HG02678 (cell line): ENCODE data around the gene EZH1.

ENCODE experiments used
- ATAC-seq: cut with Tn5 transposase; IDR thresholded peaks from one replicate; pipeline ENCODE4 v1.9.1; 2021; ENCODE audit warnings: mild to moderate bottlenecking, moderate library complexity; ENCODE audit not compliant: unreplicated experiment

EZH1 gene

DNA sequence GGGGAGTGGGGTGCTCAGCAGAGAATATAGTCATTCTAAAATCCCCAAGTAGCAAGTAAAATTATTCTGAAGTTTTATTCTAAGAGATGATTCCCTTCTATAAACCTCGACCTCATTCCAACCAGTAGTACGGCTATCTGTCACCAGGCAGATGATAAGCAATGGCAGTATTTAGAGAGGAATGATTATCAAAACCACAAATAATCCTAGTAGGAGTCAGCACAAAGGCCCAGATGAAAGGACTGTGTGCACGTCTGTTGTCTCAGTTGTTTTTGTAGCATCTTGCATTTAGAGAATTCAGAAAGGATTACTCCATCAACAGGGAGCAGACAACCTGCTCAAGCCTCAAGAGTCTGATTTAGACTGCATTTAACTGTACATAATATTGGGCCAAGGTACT is 21.2 kb downstream of the EZH1 start:
- ATAC-seq = no peak

DNA sequence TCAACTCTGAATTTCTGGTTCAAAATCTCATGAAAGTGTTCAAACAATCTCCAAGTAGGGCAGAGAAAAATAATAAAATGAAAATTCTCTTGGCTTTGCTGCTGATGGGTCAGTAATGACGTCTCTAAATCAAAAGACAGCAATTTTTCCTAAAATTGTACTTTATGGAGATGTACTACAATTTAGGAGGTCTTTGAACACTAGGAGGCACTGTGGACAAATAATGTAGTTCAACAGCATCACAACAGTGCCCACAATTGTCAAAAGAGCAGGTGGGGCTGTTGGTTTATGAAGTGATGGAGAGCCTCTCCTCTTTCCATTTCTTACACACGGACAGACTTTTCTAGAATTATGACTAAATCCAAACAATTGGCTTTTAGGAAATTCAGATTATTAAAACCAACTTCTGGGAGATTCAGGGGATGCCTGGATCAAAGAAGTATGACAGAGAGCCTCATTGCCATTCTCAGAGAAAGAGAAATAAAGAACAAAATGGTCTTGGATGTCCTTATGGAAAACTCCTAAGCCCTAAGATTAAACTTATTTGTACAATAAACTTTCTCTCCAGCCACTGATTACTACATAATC is 23.8 kb downstream of the EZH1 start:
- ATAC-seq = no peak

DNA sequence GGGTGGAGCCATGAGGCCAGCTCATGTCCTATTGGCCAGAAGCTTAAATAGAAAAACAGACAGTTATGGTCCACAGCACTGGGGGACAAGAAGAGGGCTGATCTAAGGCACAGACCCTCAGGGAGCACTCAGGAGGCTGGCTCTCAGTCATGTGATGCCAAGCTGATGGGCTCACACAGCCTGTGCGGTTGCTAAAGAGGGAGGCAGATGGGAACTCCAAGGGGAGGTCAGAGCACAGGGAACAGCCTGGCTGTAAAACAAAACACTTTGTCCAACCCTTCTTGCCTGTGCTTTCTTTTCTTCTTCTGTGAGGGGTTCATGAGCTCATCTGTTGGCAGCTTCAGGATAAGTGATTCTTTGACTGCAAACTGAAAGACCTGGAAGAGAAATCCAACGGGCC is 35.3 kb downstream of the EZH1 start:
- ATAC-seq = no peak

DNA sequence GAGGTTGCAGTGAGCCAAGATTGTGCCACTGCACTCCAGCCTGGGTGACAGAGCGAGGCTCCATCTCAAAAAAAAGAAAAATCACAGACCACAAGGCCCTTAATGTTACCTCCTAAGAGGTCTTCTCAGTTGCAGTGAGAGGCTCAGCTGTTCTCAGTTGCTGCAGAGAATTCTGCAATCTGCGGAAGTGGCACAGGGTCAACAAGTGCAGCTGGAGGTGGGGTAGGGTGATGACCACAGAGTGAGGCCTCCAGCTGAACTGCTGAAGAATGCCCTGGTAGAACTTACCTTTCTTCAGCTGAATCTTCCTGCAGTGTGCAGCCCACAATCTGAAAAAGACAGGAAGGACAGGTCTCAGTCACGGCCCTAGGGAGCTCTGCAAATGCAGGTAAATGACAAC is 36.3 kb downstream of the EZH1 start:
- ATAC-seq = no peak

DNA sequence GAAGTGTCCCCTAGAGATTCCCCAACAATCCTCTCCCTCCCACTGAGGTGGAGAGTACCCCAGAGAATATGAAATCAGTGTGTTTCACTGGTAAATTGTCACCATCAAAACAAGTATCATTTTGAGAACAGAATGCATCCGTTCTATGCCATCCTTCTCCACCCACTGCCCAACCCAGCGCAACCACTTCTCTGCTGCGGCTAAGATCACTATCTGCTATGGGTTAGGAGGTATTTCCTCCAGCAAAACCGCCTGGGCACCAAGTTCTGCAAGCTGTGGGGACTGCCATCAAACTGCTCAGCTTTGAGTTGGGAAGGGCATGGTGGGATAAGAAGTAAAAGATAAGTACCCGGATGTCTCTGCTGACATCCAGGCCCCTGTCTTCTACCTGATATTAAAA is 38.1 kb downstream of the EZH1 start:
- ATAC-seq = no peak

DNA sequence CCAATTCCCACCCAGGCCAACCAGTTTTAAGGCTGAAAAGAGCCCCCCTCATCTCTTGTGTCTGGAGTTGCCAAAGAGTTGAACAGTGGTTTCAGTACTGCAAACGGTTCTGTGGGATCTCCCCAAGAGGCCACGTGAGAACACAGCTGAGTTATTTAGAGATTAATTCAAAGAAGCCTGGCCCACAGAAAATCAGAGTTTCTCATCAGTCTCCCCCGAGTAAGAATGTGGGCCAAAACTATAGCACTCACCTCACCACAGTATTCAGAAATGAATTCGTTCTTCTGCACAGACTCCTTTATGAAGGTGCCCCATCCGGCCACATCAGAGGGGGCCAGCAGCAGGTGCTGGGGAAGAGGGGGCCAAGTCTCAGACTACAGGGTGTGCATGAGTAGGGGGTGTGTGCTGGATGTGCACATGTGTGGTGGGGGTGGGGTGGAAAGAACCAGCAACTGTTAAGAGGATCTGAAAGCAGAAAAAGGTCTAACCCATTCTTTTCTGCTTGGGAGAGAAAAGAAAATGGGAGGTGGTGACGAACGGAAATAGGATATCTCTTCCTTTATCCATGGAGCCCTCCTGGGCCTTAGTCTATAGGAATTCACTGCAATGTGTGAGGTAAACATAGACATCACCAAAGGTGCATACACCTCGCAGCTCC is 39.9 kb downstream of the EZH1 start:
- ATAC-seq = peak; percentile 80

DNA sequence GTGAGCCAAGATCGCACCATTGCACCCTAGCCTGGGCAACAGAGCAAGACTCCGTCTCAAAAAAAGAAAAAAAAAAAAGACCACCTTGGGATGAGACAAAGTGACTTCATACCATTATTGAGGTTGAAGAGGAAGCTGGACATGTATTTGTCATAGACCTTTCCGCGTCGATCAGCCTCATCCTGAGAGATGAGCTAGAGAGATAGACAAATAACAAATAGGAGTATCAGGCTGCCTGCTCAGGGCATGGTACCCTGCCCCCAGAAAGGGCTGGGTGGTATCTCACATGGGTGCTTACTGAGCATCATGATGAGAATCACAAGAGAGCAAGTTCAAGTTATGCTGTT is 40.4 kb downstream of the EZH1 start:
- ATAC-seq = peak; percentile 17

DNA sequence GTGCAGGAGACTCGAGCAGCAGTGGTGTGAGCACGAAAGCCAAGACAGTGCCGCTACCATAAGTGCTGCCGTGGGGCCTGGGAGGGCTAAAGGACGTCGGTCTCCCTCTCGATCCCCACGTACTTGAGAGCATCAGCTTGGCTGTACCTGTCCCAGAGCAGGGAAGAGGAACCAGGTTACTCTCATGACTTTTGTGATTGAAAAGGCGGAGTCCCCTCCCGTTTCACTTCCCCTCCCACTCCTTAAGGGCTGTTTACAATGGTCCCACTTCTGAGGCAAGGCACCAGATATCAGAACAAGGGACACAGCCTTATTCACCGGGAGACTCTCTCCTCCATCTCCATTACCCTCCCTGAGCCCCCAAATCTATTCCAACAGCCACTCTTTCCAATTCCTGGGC is 42.4 kb downstream of the EZH1 start:
- ATAC-seq = no peak

DNA sequence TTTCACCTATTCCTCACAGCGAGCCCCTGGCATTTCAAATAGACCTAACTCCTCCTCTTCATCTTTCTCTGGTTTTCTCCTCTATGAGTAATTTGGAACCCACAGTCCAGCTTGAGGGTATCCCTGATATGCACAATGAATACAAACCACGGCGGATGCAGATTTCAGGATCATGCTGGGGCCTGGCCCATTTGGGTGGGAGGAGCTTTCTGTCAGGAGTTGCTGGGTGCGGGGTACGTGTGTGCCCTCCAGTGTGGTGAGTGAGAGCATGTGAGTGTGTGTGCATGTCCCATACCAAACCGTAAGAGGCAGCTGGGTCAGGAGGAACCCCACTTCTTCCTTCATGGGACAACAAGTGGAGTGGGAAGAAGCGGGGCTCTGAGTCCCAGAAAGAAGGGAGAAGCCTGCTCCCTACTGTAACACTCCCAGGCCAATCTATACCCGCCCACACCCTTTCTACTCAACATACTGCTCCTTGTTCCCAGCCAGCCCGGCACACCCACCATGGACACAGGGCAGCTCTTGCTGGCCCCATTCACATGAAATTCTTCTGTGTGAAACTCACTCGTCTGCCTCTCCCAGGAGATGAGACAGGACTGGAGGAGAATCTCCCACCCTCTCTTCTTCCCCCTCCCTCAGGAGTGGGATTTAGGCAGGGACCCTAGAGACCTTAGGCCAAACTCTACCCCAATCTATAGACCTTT is 44.1 kb downstream of the EZH1 start:
- ATAC-seq = no peak

DNA sequence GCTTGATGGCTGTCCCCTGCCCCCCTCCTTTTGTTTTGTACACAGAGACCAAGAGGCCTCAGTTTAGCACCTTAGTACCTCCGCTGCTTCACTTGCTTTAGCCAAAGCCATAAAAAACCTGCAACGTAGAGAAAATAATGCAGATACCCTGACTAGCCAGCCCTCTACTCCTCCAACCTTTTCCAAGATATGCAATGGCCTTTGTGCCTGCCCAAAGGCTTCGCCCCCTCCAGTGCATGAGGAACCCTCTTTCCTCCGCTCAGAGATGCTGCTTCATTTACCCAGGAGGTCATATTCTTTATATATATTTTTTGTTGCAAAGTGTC is 45.5 kb downstream of the EZH1 start:
- no peak for ATAC-seq

DNA sequence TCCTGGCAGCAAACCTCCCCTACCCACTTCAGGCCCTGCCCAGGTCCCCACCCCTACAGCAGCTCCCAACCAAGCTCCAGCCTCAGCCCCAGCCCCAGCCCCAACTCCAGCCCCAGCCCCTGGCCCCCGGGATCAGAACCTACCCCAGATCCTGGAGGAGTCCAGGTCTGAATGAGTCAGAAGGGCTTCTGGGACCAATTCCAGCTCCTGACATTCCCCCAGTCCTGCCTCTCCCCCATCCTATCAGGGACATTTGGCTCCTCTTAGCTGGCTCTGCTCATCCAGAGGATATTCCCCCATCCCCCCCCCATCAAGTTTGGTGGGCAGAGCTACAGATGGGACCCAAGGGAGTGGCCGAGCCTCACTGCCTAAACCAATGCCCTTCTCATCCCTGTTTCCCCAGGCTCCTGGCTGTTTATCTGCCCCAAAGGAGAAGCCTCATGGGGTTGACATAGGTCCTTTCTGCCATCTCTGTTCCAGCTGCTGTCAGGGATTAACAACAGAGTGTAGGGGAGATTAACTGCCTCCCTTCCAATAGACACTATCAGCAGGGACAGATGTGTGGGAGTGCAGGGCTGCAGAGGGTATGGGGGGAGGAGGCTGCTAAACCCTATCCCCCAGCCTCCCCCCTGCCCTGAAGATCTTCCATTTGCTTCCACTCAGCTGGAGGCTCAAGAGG is 46.0 kb downstream of the EZH1 start:
- ATAC-seq = no peak

DNA sequence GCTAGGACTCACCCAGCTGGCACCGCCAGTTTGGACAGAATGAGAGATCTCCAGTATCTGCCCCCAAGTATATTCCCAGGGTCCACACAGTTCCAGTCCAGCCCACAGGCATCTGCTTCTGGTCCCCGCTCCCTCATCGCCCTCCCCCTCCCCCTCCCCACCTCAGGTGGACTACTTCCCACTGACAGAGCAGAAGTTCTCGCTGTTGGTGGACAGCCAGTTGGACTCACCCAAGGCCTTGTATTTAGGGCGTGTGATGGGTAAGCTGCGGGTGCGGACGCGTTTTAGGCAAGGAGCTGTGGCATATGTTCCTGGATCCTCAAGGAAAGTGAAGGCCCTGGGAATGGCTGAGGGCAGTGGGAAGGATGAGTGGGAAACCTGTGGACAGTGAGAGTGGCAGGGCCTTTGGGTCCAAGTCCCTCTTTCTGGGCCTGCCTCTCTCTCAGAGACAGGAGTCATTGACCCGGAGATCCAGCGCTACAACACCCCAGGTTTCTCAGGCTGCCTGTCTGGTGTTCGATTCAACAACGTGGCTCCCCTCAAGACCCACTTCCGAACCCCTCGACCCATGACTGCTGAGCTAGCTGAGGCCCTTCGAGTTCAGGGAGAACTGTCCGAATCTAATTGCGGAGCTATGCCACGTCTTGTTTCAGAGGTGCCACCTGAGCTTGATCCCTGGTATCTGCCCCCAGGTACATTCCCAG is 47.6 kb downstream of the EZH1 start:
- no peak for ATAC-seq

DNA sequence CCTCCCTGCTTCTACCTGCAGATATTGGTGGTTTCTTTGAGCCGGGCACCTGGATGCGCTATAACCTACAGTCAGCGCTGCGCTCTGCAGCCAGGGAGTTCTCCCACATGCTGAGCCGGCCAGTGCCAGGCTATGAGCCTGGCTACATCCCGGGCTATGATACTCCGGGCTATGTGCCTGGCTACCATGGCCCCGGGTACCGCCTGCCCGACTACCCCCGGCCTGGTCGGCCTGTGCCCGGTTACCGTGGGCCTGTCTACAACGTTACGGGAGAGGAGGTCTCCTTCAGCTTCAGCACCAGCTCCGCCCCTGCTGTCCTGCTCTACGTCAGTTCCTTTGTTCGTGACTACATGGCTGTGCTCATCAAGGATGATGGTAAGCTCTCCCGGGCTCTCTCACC is 49.3 kb downstream of the EZH1 start:
- ATAC-seq = no peak

DNA sequence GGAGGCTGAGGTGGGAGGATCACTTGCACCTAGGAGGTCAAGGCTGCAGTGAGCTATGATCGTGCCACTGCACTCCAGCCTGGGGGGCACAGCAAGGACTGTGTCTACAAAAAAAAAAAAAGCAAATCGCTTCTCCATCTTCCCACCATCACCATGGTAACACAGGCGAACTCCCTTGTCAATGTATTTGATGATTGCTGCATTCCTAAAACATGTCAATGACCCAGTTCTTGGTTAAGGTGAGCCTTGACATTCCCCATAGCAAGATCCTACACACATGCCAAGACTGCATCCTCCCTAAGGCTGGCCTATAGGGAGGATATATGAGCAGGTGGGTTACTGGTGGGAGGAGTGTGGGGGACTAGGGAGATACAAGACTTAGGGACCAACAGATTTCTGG is 50.3 kb downstream of the EZH1 start:
- ATAC-seq = no peak

DNA sequence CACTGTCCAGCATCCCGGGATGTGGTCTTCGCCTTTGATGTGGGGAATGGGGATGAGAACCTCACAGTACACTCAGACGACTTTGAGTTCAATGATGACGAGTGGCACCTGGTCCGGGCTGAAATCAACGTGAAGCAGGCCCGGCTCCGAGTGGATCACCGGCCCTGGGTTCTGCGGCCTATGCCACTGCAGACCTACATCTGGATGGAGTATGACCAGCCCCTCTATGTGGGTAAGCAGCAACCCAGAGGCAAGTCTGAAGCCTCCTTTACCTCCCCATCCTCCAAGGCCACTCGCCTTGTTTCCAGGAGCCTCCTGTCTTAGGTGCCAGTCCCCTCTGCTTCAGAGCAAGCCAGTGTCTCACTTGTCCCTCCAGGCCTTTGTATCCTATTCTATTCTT is 52.4 kb downstream of the EZH1 start:
- ATAC-seq = no peak

DNA sequence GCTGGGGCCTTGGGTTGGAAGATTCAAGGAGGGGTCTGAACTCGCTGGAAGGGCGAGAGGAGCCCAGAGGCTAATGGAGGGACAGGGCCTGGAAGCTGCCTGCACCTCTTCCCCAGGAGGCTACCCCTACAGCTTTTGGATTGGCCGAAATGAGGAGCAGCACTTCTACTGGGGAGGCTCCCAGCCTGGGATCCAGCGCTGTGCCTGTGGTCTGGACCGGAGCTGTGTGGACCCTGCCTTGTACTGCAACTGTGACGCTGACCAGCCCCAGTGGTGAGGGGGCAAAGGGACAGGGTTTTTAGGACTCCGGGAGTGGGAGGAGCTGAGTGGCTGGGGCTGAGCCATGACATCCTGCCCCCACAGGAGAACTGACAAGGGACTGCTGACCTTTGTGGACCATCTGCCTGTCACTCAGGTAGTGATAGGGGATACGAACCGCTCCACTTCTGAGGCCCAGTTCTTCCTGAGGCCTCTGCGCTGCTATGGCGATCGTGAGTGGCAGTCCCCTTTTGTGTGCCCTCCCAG is 53.8 kb downstream of the EZH1 start:
- no peak for ATAC-seq

DNA sequence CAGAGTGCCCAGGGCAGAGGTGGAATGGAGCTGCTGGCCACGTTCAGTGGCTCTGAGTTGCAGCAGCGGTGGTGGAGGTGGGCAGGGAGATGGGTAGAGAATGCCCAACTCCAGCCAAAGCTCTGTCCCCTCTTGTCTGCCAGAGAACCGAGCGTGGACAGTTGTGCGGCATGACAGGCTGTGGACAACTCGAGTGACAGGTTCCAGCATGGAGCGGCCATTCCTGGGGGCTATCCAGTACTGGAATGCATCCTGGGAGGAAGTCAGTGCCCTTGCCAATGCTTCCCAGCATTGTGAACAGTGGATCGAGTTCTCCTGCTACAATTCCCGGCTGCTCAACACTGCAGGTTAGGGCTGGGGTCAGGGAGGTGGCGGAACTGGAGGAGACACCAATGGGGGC is 54.2 kb downstream of the EZH1 start:
- ATAC-seq = no peak

DNA sequence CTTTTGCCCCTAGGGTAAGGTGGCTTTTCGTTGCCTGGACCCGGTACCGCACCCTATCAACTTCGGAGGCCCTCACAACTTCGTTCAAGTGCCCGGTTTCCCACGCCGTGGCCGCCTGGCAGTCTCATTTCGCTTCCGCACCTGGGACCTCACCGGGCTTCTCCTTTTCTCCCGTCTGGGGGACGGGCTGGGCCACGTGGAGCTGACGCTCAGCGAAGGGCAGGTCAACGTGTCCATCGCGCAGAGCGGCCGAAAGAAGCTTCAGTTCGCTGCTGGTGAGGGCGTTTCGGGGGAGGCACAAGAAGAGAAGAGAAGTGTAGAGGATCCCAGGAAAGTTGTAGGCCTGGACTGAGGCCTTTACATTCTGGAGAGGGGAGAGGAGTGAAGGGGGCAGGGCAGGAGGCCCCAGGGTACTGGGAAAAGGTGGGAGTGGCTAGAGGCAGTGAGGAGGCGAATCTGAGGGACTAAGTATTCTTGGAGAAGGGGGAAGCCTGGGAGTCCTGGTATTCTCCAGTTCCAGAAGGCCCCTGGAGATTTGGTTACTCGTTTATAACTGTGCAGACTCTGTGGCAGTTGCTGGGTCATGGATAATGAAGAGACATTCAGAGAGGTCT is 57.0 kb downstream of the EZH1 start:
- no peak for ATAC-seq

DNA sequence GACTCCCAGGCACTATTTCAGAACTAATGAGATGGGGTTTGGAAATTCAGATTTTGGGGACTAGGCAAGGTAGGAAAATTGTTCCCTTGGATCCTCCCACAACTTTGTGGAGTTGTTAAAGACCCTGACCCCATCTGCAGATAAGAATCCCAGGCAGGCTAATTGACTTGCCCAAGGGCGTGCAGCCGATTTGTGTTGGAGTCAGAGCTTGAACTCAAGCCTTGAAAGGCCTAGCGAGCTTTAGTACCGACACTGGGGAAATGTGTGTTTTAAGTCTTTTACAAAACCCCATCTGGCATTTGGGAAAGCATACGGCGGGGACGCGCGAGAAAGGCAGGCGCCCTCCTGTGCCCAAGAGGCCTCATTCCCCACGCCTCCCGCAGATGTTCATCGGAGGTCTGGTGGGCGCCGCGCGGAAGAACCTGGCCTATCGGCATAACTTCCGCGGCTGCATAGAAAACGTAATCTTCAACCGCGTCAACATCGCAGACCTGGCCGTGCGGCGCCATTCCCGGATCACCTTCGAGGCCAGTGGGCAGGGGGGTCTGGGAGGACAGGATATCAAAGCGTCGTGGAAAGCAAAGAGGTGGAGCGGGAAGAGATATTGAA is 58.2 kb downstream of the EZH1 start:
- ATAC-seq = no peak

DNA sequence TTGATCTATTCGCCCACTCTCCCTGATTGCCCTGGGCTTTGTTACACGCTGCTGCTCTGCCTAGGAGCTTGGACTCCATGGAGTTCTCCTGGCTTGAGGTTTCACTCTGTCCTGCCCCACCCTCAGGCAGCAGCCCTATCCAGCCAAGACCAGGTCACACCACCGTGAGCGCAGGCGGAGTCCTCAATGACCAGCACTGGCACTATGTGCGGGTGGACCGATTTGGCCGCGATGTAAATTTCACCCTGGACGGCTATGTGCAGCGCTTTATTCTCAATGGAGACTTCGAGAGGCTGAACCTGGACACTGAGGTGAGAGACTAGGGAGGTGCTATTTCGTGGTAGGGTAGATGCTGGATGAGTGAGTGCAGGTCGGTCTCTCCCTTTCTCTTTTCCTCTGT is 59.0 kb downstream of the EZH1 start:
- ATAC-seq = no peak
